Kidney (tissue), 14 donors: ENCODE measurements around the gene GPR37. TPM values are rescaled to one million over a fixed set of nuclear protein-coding genes. Genes with fewer than 3 reads are reported as not detected.

ENCODE experiments used
- DNase-seq, 5 donors: peaks; one replicate each; pipeline ENCODE4 v3.0.0-alpha.2; 2013 to 2020
- FAIRE-seq: peaks from 2 replicates; lab custom pipeline; 2012; peaks lifted over from hg19 to GRCh38; lab: Jason Lieb, UNC
- H3K27ac ChIP-seq, 2 donors: one replicate each; pipeline ENCODE4 v1.7.0; 2013; ENCODE audit warnings: low read depth in 2 of 2, low read length in 2 of 2, inconsistent platforms in 1 of 2
- H3K27me3 ChIP-seq: one replicate; pipeline ENCODE4 v1.7.1; 2013; ENCODE audit warnings: low read length, inconsistent platforms; ENCODE audit not compliant: control insufficient read depth, insufficient read depth
- H3K36me3 ChIP-seq, 3 donors: one replicate each; pipeline versions ENCODE4 v1.7.0 to v1.7.1; 2013; ENCODE audit warnings: low read length in 3 of 3, control low read depth in 1 of 3, inconsistent platforms in 1 of 3; ENCODE audit not compliant: insufficient read depth in 3 of 3, control insufficient read depth in 2 of 3
- H3K4me1 ChIP-seq, 3 donors: one replicate each; pipeline versions ENCODE4 v1.7.0 to v1.7.1; 2013; ENCODE audit warnings: low read length in 3 of 3, inconsistent platforms in 1 of 3, low read depth in 1 of 3; ENCODE audit not compliant: control insufficient read depth in 2 of 3, insufficient read depth in 2 of 3
- H3K4me3 ChIP-seq, 3 donors: one replicate each; pipeline versions ENCODE4 v1.7.0 to v1.8.1; 2013; ENCODE audit warnings: low read length in 3 of 3, control low read depth in 1 of 3, inconsistent platforms in 1 of 3
- H3K9ac ChIP-seq, 3 donors: one replicate each; pipeline versions ENCODE4 v1.7.0 to v1.7.1; 2013; ENCODE audit warnings: low read length in 3 of 3, control low read depth in 1 of 3, inconsistent platforms in 1 of 3
- H3K9me3 ChIP-seq, 3 donors: one replicate each; pipeline versions ENCODE4 v1.7.0 to v1.7.1; 2013; ENCODE audit warnings: low read length in 3 of 3, control low read depth in 1 of 3, inconsistent platforms in 1 of 3; ENCODE audit not compliant: control insufficient read depth in 2 of 3, insufficient read depth in 1 of 3
- intact Hi-C: fragments of 100-400 bp; cut with DNase I; formaldehyde crosslinking; loops from one replicate; pipeline ENCODE4 v1.11.1; 2022
- polyA plus RNA-seq: library from polyadenylated mRNA; stranded (reverse); fragments of 350-450 nt; fragmentation: Illumina TruSeq; extraction: RNeasy Lipid Tissue Mini Kit (QIAGEN cat#74804); gene quantifications from one replicate; pipeline ENCODE4 v1.2.3, GENCODE V29; 2014; ENCODE audit warnings: low read depth, low replicate concordance; ENCODE audit not compliant: insufficient read depth
- total RNA-seq: library from RNA; stranded (reverse); fragmentation: NEBNext Ultra II Directional; extraction: Animal tissue kit (Norgen Biotek cat#: 25700); gene quantifications from one replicate; pipeline ENCODE4 v1.2.1, GENCODE V29; 2021
- TF ChIP-seq, protein P1 (sequence below): IDR thresholded peaks from 3 replicates; pipeline ENCODE4 v1.5.1; 2012; ENCODE audit warnings: mild to moderate bottlenecking, moderate library complexity, borderline replicate concordance; ENCODE audit not compliant: insufficient read depth; ENCODE audit errors: extremely low read depth
- donor health status: control.
- donor health status: control.
- donor health status: control.
- donor health status: control.
- donor health status: control.
- donor health status: DM: yes; HTN: yes; CAD: no.
- donor health status: Normal renal cell carcinoma (clear cell type).

The GPR37 gene
- total and polyA plus RNA-seq, 2 donors from 2014 or later: 0.60 to 4.4 TPM

DNA sequence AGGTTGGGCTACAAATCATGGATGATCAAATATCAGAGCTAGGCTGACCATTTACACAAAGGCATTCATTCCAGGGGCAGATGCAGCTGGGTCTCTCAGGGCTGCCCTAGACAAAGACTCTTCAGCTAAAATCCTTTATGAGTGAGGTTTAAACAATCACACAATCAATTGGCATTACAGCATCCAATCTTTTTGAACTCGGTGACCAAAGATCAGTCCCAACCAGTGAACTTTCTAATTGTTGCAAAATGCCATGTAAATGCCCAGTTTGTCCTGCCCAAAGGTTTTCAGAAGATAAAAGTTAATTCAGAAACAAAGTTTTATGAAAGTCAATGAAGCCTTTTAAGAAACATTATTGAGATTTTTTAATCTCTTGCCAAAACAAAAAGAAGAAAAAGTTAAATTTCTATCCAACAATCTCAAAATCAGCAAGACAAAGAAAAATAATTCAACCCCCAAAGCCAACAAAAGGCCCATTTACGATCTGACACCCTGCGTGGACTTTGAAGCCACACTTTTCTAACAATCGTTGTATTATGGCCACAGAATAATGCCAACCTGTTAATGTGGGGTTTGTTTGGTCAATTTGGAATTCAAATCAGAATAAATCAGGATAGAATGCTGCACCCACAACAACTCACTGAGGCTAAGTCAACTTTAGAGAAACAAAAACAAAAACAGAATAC lies 40.9 kb downstream of the GPR37 start:
- DNase-seq (no peak), FAIRE-seq (no peak)
- H3K4me3 ChIP-seq: no peak overlapping the region
- H3K27me3 ChIP-seq: no peaks in the 10 kb centered on the region
- intact Hi-C loops: no loop called here
- no peak overlapping the region for H3K9ac ChIP-seq
- no peaks in the 10 kb centered on the region for H3K9me3 ChIP-seq
- TF ChIP-seq, protein P1, sequence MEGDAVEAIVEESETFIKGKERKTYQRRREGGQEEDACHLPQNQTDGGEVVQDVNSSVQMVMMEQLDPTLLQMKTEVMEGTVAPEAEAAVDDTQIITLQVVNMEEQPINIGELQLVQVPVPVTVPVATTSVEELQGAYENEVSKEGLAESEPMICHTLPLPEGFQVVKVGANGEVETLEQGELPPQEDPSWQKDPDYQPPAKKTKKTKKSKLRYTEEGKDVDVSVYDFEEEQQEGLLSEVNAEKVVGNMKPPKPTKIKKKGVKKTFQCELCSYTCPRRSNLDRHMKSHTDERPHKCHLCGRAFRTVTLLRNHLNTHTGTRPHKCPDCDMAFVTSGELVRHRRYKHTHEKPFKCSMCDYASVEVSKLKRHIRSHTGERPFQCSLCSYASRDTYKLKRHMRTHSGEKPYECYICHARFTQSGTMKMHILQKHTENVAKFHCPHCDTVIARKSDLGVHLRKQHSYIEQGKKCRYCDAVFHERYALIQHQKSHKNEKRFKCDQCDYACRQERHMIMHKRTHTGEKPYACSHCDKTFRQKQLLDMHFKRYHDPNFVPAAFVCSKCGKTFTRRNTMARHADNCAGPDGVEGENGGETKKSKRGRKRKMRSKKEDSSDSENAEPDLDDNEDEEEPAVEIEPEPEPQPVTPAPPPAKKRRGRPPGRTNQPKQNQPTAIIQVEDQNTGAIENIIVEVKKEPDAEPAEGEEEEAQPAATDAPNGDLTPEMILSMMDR: no peak
- H3K4me1 ChIP-seq: no peaks in the 10 kb centered on the region
- H3K36me3 ChIP-seq: no peaks in the 10 kb centered on the region
- H3K27ac ChIP-seq: no peak overlapping the region

DNA sequence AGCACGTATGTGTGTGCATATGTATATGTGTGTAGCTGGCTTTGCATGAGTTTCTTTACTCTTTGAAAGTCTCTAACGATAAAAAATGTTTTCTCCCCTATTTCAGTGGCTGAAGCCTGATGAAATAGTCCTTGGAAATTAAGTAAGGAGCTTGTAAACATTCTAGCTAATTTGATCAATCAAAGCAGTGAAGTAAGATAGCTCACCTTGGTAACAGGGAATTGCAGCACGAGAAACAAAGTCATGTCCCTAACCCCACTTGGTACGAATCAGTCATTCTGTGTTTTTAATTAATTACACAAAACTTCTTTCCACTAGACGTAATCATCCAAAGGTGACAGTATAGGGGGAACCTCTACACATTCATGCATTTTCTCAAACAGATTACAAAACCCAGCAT lies 41.5 kb downstream of the GPR37 start:
- Histone ChIP-seq H3K9me3 (no peaks in the 10 kb centered on the region), H3K4me3 (no peak overlapping the region), H3K9ac (no peak overlapping the region), H3K27ac (no peak overlapping the region), H3K36me3 (no peaks in the 10 kb centered on the region), H3K4me1 (no peaks in the 10 kb centered on the region), H3K27me3 (no peaks in the 10 kb centered on the region)
- TF ChIP-seq, protein P1: no peak
- intact Hi-C loops: no loop called here
- DNase-seq (no peak), FAIRE-seq (no peak)

DNA sequence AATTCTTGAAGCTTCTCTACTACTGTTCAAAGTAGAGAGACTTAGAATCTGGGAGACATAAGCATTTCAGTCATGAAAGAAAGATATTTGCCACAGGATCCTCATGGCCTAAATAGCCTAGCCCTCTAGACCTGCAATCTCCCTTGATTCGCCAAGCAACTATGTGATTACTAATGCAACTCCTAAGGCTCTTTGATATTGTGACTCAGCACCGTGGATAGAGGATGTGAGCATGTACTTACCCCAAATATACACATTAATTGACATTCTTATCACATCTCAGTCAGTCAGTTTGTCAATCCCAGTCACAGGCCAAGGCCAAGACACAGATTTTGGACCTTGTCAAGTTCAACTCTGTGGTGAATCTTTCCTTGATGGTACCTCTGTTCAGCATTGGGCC lies 42.6 kb downstream of the GPR37 start:
- H3K27ac ChIP-seq: no peak overlapping the region
- H3K36me3 ChIP-seq: no peaks in the 10 kb centered on the region
- TF ChIP-seq, protein P1: no peak
- FAIRE-seq: no peak
- no peak for DNase-seq
- H3K9ac ChIP-seq: no peak overlapping the region
- no peak overlapping the region for H3K4me3 ChIP-seq
- intact Hi-C loops: no loop called here
- no peaks in the 10 kb centered on the region for H3K9me3 ChIP-seq
- no peaks in the 10 kb centered on the region for H3K27me3 ChIP-seq
- no peaks in the 10 kb centered on the region for H3K4me1 ChIP-seq

DNA sequence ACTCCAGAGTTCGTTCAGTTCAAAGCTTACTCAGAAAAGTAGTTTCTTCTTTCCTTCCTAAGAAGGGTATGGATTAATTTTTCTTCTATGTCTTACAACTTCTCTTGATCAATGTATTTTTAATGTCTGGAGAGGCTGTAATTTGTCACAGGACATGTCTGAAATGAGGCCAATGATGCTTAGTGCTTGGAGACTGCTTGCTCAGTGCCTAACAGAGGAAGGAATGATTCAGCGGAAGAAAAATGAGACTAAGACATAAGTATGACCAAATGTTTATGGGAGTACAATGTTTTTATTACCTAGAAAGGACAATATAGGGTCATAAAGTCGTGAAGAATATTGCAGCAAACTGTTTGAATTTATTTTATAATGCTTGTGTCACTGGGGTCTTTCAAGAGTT lies 43.3 kb downstream of the GPR37 start:
- Histone ChIP-seq H3K4me1 (no peaks in the 10 kb centered on the region), H3K9ac (no peak overlapping the region), H3K36me3 (no peaks in the 10 kb centered on the region), H3K4me3 (no peak overlapping the region), H3K27me3 (no peaks in the 10 kb centered on the region), H3K27ac (no peak overlapping the region), H3K9me3 (no peaks in the 10 kb centered on the region)
- TF ChIP-seq, protein P1: no peak
- no peak for FAIRE-seq
- intact Hi-C loops: no loop called here
- no peak for DNase-seq
